Activated CD4-positive, alpha-beta memory T cell treated with anti-CD3 and anti-CD28 coated beads, Interleukin-2, amount 10 ng/mL, durations not matched to agents 7 days and 5 days (primary cell): ENCODE results near the gene UBA1. TPM values are rescaled to one million over a fixed set of nuclear protein-coding genes. Genes with fewer than 3 reads are reported as not detected.

Experiments
- CTCF ChIA-PET: fragments of 350-600 bp; sonication (Branson Sonifier 250); formaldehyde crosslinking; loops from one replicate; lab custom pipeline; 2021; ENCODE audit warnings: antibody characterized with exemption, inconsistent platforms; lab: Charles Lee
- POLR2A ChIA-PET: fragments of 350-600 bp; sonication (Branson Sonifier 250); formaldehyde crosslinking; loops from one replicate; lab custom pipeline; 2021; ENCODE audit warnings: antibody characterized with exemption; lab: Charles Lee
- DNase-seq: peaks from one replicate; pipeline ENCODE4 v3.0.0-alpha.2; 2020
- H3K27ac Mint-ChIP-seq: one replicate; pipeline ENCODE4 v1.8.0; 2021; ENCODE audit warnings: mild to moderate bottlenecking, mixed read lengths
- H3K27me3 Mint-ChIP-seq: one replicate; pipeline ENCODE4 v1.8.0; 2021; ENCODE audit warnings: mixed read lengths
- H3K36me3 Mint-ChIP-seq: one replicate; pipeline ENCODE4 v1.8.0; 2021; ENCODE audit warnings: low read depth, mixed read lengths
- H3K4me1 Mint-ChIP-seq: one replicate; pipeline ENCODE4 v1.8.0; 2021; ENCODE audit warnings: mixed read lengths
- H3K4me3 Mint-ChIP-seq: one replicate; pipeline ENCODE4 v1.8.0; 2021; ENCODE audit warnings: mild to moderate bottlenecking, mixed read lengths
- H3K9me3 Mint-ChIP-seq: one replicate; pipeline ENCODE4 v1.8.0; 2021; ENCODE audit warnings: mixed read lengths
- total RNA-seq, 2 experiments: library from RNA; stranded (reverse); gene quantifications; one replicate each; pipeline ENCODE4 v1.2.3, GENCODE V29; 2021

Gene UBA1
- total RNA-seq, 2 experiments from 2014 or later, result 180 to 187 TPM

DNA sequence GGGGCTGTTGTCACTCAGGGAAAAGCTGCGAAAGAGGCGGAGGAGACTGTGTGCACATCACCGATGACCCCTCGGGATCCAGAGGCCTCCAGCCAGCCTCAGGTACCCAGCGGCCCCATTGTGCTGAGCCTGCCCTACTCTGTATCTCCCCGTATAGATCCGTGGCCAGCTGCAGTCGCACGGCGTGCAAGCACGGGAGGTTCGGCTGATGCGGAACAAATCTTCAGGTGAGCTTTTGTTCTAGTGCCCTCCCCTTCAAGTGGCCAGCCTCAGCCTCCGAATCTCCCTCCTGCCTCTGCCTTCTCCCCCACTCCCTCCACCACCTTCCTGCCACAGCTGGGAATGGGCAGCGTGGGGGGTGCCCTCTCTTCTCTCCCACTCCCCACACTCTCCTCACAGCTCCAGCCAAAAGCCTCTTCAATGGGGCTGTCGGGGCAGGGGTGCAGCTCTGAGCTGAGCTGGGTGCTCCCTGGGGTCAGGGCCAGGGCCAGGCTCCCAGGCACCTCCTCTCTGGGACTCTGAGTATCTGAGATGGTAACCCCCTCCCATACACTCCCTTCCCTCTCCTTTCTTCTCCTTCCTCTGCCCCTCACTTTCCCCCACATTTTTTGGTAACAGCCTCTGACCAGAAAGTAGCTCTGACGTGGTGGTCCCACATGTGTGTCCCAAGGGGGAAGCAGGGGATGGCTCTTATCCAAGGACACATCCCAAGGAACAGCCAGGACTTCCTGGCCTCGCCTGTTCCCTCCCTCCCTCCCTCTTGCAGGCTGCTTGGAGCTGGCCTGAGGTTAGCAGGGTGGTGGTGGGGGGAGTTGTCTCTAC lies 20.4 kb upstream of the UBA1 start:
- ChIA-PET POLR2A (no interaction called here), CTCF (no interaction called here)
- H3K4me3 Mint-ChIP-seq, result no peak overlapping the region
- H3K4me1 Mint-ChIP-seq, result no peaks in the 10 kb centered on the region
- no peak overlapping the region for H3K27ac Mint-ChIP-seq
- H3K9me3 Mint-ChIP-seq, result no peaks in the 10 kb centered on the region
- no peaks in the 10 kb centered on the region for H3K27me3 Mint-ChIP-seq
- H3K36me3 Mint-ChIP-seq, result peaks cover 38% of the 10 kb centered on the region
- DNase-seq, result no peak

DNA sequence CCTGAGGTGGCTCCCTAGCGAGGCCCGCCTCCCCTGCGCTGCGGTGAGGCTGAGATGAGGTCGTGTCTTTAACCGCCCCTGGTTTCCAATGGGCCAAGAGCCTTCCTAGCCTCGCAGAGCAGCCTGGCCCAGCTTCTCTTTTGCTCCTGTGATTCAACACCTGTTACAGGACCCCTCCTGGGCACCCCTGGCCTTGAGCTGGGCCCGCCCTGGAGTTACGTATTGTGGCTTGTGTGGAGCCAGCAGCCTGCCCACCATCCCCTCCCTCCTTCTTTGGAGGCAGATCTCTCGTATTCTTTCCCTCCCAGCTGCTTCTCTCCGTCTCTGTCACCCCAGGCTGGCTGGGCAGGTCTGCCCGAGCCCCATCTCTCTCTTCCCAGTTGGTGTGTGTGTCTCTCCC lies 19.3 kb upstream of the UBA1 start:
- Mint-ChIP-seq H3K4me1 (no peaks in the 10 kb centered on the region), H3K27me3 (no peaks in the 10 kb centered on the region), H3K27ac (no peak overlapping the region), H3K36me3 (peaks cover 38% of the 10 kb centered on the region), H3K4me3 (no peak overlapping the region), H3K9me3 (no peaks in the 10 kb centered on the region)
- POLR2A ChIA-PET, result no interaction called here
- no peak for DNase-seq
- CTCF ChIA-PET, result no interaction called here

DNA sequence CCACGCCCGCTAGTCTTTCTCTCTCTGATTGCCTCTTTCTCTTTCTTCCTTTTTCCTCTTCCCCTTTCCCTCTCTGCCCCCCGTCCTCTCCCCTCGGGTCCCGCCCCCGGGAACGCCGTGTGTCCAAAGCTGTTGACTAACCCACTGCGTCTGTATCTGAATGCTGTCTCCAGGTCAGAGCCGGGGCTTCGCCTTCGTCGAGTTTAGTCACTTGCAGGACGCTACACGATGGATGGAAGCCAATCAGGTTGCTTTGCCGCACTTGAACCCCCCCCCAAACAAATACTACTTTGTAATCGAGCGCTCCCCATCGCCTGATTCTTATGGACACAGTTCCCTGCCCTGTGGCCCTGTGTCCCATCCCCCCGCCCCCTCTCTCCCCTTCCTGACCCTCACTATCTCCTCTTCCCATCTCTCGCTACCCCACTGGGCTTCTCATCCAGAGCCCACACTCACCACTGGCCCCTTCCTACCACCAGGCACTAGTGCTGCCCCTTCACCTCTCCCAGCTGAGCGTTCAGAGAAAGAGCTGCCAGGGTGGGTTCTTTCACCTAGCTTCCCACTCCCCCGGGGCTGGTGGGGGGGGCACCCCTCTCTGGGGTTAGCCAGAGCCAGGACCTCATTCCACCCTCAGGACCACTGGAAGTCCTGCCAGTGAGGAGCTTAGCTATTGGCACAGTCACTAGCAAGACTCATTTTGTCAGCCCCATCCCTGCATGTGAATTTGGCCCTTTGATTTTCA lies 18.6 kb upstream of the UBA1 start:
- Mint-ChIP-seq H3K27me3 (no peaks in the 10 kb centered on the region), H3K27ac (no peak overlapping the region), H3K4me1 (no peaks in the 10 kb centered on the region), H3K9me3 (no peaks in the 10 kb centered on the region), H3K36me3 (peaks cover 40% of the 10 kb centered on the region), H3K4me3 (no peak overlapping the region)
- DNase-seq, result no peak
- ChIA-PET CTCF (no interaction called here), POLR2A (no interaction called here)

- no peak overlapping the region for H3K27ac Mint-ChIP-seq
- CTCF ChIA-PET, result no interaction called here
- peaks cover 40% of the 10 kb centered on the region for H3K36me3 Mint-ChIP-seq
- H3K9me3 Mint-ChIP-seq, result no peaks in the 10 kb centered on the region
- no peak overlapping the region for H3K4me3 Mint-ChIP-seq
- H3K4me1 Mint-ChIP-seq, result no peaks in the 10 kb centered on the region
- no peaks in the 10 kb centered on the region for H3K27me3 Mint-ChIP-seq
- POLR2A ChIA-PET, result no interaction called here
- DNase-seq, result no peak
Measured at GRCh38 chrX:47175588-47175980, 18.0 kb upstream of the UBA1 start.

DNA sequence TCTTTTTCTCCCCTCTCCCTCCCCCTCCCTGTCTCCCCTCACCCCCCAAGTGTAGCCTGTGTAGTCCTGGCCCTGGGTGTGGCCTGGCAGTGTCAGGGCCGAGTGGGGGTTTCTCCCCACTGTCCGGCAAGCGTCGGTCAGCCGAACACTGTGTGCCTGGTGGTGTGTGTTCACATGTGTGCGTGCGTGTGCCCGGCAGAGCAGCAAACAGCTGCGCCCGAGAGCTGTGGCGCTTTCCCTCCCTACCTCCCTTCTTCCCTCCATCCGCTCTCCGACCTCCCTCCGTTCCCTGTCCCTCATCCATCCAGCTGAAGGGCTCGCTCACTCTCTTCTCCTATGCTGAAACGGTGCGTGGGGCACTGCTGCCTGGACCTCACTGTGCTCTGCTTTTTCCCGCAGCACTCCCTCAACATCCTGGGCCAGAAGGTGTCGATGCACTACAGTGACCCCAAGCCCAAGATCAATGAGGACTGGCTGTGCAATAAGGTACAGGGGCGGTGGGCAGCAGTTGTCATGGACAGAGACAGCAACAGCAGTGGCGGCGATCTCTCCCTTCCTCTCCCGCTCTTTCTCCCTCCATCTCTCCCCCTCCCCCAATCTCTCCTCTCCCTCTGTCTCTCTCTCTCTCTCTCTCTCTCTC lies 17.4 kb upstream of the UBA1 start:
- Mint-ChIP-seq H3K4me1 (no peaks in the 10 kb centered on the region), H3K9me3 (no peaks in the 10 kb centered on the region), H3K36me3 (peaks cover 40% of the 10 kb centered on the region), H3K27ac (no peak overlapping the region), H3K27me3 (no peaks in the 10 kb centered on the region), H3K4me3 (no peak overlapping the region)
- ChIA-PET POLR2A (interaction anchor here (1.0 kb wide), 1 partner anchor 14 kb away, joined by 3 read pairs; no protein-coding TSS in a partner anchor), CTCF (no interaction called here)
- DNase-seq, result no peak

- Mint-ChIP-seq H3K4me3 (no peak overlapping the region), H3K36me3 (peaks cover 35% of the 10 kb centered on the region), H3K9me3 (no peaks in the 10 kb centered on the region), H3K27ac (no peak overlapping the region), H3K27me3 (no peaks in the 10 kb centered on the region), H3K4me1 (no peaks in the 10 kb centered on the region)
- ChIA-PET POLR2A (interaction anchor here (1.0 kb wide), 1 partner anchor 13 kb away, joined by 3 read pairs; no protein-coding TSS in a partner anchor), CTCF (no interaction called here)
- DNase-seq, result no peak
Measured at GRCh38 chrX:47177079-47177478, 16.6 kb upstream of the UBA1 start.

GRCh38 chrX:47178337-47178736 lies 15.3 kb upstream of the UBA1 start:
- ChIA-PET POLR2A (no interaction called here), CTCF (no interaction called here)
- Mint-ChIP-seq H3K9me3 (no peaks in the 10 kb centered on the region), H3K36me3 (peaks cover 38% of the 10 kb centered on the region), H3K4me3 (no peak overlapping the region), H3K27me3 (no peaks in the 10 kb centered on the region), H3K27ac (no peak overlapping the region), H3K4me1 (no peaks in the 10 kb centered on the region)
- DNase-seq, result no peak

GRCh38 chrX:47179221-47179927 lies 14.3 kb upstream of the UBA1 start:
- H3K9me3 Mint-ChIP-seq, result no peaks in the 10 kb centered on the region
- no peaks in the 10 kb centered on the region for H3K4me1 Mint-ChIP-seq
- H3K27ac Mint-ChIP-seq, result no peak overlapping the region
- DNase-seq, result no peak
- no peaks in the 10 kb centered on the region for H3K27me3 Mint-ChIP-seq
- ChIA-PET POLR2A (no interaction called here), CTCF (no interaction called here)
- no peak overlapping the region for H3K4me3 Mint-ChIP-seq
- H3K36me3 Mint-ChIP-seq, result peaks cover 38% of the 10 kb centered on the region

GRCh38 chrX:47179928-47180255 lies 13.7 kb upstream of the UBA1 start:
- CTCF ChIA-PET, result no interaction called here
- no peak for DNase-seq
- H3K4me3 Mint-ChIP-seq, result no peak overlapping the region
- peaks cover 38% of the 10 kb centered on the region for H3K36me3 Mint-ChIP-seq
- no peaks in the 10 kb centered on the region for H3K4me1 Mint-ChIP-seq
- H3K9me3 Mint-ChIP-seq, result no peaks in the 10 kb centered on the region
- no peak overlapping the region for H3K27ac Mint-ChIP-seq
- no peaks in the 10 kb centered on the region for H3K27me3 Mint-ChIP-seq
- POLR2A ChIA-PET, result no interaction called here

- Mint-ChIP-seq H3K27me3 (no peaks in the 10 kb centered on the region), H3K4me3 (no peak overlapping the region), H3K9me3 (no peaks in the 10 kb centered on the region), H3K4me1 (no peaks in the 10 kb centered on the region), H3K36me3 (peaks cover 38% of the 10 kb centered on the region), H3K27ac (no peak overlapping the region)
- DNase-seq, result no peak
- ChIA-PET POLR2A (no interaction called here), CTCF (no interaction called here)
Measured at GRCh38 chrX:47180346-47180745, 13.3 kb upstream of the UBA1 start.

DNA sequence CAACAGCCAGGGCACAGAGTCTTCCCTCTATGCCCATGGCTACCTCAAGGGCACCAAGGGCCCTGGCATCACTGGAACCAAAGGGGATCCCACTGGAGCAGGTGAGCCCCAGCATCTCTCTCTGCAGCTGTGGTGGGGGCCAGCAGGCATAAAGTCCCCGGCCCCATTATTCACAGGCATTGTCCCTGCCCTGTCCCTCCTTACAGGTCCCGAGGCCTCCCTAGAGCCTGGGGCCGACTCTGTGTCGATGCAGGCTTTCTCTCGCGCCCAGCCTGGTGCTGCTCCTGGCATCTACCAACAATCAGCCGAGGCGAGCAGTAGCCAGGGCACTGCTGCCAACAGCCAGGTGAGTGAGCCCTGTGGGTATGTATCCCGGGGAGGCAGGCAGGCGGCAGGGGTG lies 12.3 kb upstream of the UBA1 start:
- CTCF ChIA-PET, result no interaction called here
- Mint-ChIP-seq H3K36me3 (peaks cover 38% of the 10 kb centered on the region), H3K27ac (no peak overlapping the region), H3K4me3 (no peak overlapping the region), H3K27me3 (no peaks in the 10 kb centered on the region), H3K9me3 (no peaks in the 10 kb centered on the region), H3K4me1 (no peaks in the 10 kb centered on the region)
- no peak for DNase-seq
- POLR2A ChIA-PET, result no interaction called here

DNA sequence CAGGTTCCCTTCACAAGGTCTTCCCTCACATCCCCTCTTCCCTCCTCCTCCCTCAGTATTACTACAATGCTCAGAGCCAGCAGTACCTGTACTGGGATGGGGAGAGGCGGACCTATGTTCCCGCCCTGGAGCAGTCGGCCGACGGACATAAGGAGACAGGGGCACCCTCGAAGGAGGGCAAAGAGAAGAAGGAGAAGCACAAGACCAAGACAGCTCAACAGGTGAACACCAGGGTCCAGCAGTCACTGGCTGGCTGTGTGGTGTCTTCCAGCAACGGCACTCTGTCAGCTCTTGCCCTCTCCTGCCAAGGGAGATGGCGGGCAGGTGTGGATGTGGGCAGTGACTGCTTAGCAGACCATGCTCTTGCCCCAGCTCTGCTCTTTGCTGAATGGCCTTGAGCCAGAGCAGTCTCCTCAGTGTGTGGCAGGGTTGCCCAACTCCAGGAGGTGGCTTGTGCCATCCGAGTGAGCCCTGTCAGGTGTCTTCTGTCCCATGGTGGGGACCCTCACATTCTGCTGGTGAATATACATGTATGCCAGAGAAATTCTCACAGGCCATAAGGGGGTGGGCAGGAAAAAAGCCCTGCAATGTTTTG lies 11.4 kb upstream of the UBA1 start:
- ChIA-PET POLR2A (no interaction called here), CTCF (no interaction called here)
- Mint-ChIP-seq H3K36me3 (peaks cover 36% of the 10 kb centered on the region), H3K4me1 (no peaks in the 10 kb centered on the region), H3K4me3 (no peak overlapping the region), H3K9me3 (no peaks in the 10 kb centered on the region), H3K27ac (no peak overlapping the region), H3K27me3 (no peaks in the 10 kb centered on the region)
- DNase-seq, result no peak

DNA sequence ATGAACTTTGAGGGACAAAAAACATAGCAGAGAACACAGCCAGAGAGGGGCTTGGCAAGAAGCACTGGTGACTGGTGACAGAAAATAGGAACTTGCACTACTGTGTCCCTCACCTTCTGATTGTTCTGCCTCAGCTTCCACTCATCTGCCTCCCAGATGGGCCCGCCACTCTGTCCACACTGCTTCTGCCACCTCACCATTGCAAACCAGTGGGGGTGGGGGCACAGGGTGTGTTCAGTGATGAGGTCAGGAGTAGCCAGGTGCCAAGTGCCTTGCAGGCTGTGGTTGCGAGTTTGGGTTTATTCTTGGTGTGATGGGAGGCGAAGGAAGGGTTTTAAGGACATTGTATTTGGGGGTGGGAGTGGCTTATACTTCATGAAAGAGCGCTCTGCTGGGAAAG lies 9.1 kb upstream of the UBA1 start:
- H3K36me3 Mint-ChIP-seq, result peaks cover 22% of the 10 kb centered on the region
- POLR2A ChIA-PET, result no interaction called here
- H3K4me1 Mint-ChIP-seq, result no peaks in the 10 kb centered on the region
- no peaks in the 10 kb centered on the region for H3K9me3 Mint-ChIP-seq
- CTCF ChIA-PET, result no interaction called here
- H3K27ac Mint-ChIP-seq, result no peak overlapping the region
- DNase-seq, result no peak
- H3K4me3 Mint-ChIP-seq, result no peak overlapping the region
- H3K27me3 Mint-ChIP-seq, result no peaks in the 10 kb centered on the region
